GM21367 (cell line): ENCODE data around the gene CC2D1A.

Experiments used
- ATAC-seq: cut with Tn5 transposase; IDR thresholded peaks from one replicate; pipeline ENCODE4 v1.9.1; 2021; ENCODE audit not compliant: unreplicated experiment

The CC2D1A gene

GRCh38 chr19:13905634-13906520, at the start of gene CC2D1A, which contains the start of gene BRME1:
TSS of gene CC2D1A (plus strand) at chr19:13906201. CDS start at chr19:13906442, 241 bp downstream.
TSS of gene BRME1 (minus strand) at chr19:13906117. CDS start at chr19:13904892, 1,225 bp downstream.
- peak; percentile 79 for ATAC-seq

- ATAC-seq, result no peak
Observed at GRCh38 chr19:13856497-13856896, 49.5 kb upstream of the CC2D1A start.

GRCh38 chr19:13859361-13859880, 46.6 kb upstream of the CC2D1A start:
- no peak for ATAC-seq

DNA sequence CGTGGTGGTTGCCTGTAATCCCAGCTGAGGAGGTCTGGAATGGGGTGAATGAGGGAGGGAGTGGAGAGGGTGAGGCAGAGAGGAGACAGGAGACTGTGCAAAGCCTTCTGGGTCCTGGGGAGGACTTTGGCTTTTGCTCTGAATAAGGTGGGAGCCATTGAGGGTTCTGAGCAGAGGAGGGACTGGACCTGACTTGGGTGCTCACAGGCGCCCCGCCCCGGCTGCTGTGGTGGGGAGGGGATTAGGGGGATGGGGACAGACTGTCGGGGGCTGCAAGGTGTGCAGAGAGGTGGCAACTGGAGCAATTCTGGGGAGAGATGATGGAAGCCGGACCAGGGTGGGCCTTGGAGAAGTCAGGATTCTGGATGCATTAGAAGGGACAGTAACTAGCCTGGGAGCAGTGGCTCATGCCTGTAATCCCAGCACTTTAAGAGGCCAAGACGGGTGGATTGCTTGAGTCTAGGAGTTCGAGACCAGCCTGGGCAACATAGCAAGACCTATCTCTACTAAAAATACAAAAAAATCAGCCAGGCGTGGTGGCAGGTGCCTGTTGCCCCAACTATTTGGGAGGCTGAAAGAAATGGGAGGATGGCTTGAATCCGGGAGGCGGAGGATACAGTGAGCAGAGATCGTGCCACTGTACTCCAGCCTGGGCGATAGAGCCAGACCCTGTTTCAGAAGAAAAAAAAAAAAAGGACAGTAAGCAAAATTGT, 45.2 kb upstream of the CC2D1A start:
- no peak for ATAC-seq

DNA sequence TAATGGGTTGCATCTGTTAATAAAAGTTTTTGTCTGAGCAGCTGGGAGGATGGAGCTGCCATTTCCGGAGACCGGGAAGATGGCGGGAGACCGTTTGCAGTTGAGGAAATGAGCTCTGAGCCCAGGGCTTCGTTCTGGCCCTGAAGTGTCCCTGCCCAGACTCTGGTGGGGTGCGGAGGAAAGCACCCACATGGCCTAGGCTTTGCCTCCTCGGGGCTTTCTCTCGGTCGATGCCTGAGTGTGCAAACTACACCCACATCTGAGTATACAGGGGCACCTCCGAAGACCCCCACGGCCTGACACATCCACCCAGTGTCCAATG, 44.6 kb upstream of the CC2D1A start:
- peak; percentile 10 for ATAC-seq

GRCh38 chr19:13861714-13862531, 44.1 kb upstream of the CC2D1A start:
- peak; percentile 56 for ATAC-seq

DNA sequence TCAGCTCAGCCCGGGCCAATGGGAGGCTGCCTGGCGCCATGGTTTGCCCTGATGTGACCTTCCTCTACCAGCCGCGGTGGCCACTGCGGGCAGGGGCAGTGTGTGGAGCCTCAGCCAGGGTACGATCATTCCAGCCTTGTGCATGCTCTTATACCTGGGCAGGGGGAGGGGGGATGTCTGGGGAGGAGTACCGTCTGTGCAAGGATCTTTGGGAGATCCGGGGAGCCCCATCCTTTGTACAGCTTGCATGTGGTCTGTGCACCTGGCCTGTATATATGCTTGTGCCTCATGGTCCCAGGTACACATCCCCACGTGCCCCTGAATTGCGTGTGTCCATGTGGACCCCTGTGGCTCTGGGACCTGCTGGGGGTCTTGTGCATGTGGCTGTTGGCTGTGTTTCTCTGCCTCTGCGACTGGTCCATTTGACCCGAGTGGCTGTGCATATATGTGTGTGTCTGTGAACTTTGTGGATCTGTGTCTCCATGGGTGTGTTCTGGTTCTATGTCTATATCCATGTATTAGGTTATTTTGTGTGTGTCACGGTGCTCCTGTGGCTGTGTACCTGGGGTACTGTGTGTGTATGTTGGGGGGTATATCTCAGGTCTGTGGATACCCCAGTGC, 41.8 kb upstream of the CC2D1A start:
- no peak for ATAC-seq

- no peak for ATAC-seq
Observed at GRCh38 chr19:13864667-13865570, 41.1 kb upstream of the CC2D1A start.

- no peak for ATAC-seq
Observed at GRCh38 chr19:13865571-13866462, 40.2 kb upstream of the CC2D1A start.

DNA sequence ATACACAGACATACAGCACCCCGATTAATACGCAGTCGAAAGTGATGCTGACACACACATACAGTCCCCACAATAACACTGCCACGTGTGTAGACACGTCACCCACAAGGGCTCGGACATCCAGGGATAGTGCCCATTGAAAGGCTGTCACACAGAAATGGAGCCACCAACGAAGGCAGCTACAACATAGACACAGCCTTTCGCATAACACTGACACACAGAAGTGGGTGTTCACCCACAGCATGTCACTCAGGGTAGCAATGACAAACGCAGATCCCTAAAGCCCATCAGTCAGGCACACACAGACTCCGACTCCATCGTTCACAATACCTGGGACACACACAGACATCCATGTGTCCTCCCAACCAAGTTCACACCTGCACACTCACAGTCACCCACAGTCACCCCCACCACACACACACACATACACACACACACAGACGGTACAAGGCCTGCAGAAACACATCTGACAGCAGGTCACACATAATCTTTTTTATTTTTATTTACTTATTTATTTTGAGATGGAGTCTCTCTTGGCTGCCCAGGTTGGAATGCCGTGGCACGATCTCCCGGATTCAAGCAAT, 39.4 kb upstream of the CC2D1A start:
- no peak for ATAC-seq

GRCh38 chr19:13868663-13869062, 37.3 kb upstream of the CC2D1A start:
- no peak for ATAC-seq

DNA sequence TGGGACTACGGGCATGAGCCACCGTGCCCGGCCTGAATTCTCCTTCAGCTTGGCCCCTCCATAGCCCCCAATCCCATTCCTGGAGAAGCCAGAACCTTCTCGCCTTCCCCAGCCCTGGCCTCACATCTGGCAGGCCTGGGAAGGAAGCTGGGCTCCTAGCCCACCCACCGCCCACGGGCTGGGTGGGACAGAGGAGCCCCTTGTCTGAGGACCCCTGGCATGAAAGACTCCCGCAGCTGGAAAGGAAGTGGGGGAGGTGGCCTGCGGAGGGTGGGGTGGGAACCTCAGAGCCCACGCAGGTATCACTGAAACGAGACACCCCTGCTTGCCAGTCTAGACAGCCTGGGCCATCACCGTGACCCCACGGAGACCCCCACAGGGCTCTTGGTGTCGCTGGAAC, 36.7 kb upstream of the CC2D1A start:
- no peak for ATAC-seq

DNA sequence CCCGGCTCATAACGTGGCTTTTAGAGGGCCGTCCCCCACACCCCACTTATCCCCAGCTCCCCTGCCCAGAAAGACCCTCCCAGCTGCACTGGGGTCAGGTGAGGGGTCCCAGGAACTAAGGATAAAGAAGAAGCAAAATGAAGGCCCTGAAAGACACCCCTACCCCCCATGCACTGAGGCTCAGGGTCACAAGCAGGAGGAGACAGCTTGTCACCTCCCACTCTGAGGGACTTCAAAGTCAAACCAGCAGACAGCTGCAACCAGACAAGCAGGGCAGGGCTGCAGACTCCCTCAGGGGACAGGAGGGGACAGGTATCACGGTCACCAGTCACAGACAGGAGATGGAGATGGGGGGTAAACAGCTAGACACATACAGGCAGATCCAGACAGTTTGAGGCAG, 35.1 kb upstream of the CC2D1A start:
- ATAC-seq, result no peak

GRCh38 chr19:13872339-13872694, 33.7 kb upstream of the CC2D1A start:
- ATAC-seq, result no peak

DNA sequence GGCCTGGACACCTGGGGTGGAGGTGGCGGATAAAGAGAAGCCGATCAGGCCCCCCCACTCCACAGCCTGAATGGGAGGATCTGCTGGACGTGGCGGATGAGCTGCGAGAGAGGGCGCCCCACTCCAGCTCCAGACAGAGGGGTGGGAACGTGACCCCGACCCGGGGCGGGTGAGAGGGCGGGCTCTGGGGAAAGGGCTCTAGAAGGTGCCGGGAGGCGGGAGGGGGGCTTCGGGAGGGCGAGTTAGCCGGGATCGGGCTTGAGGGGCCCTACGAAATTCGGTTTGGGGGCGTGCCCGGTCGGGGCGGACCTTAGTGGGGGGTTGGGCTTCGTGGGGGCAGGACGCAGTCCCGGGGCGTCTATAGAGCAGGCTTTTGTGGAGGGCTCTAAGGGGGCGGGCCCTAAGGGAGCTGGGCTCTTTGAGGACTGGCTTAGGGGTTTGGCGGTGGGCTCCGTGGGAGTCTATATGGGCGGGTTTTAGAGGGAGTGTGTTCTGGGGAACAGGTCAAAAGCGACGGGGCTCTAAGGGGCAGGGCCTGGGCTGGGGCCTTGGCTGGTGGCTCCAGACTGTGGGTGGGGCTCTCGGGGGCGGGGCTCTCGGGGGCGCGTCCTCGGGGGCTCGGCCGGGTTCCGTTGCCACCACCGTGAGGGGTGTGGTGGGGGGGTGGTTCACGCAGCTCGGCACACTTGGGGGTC, 33.2 kb upstream of the CC2D1A start:
- no peak for ATAC-seq

- no peak for ATAC-seq
Observed at GRCh38 chr19:13873834-13874515, 32.0 kb upstream of the CC2D1A start.

GRCh38 chr19:13875824-13876223, 30.2 kb upstream of the CC2D1A start:
- no peak for ATAC-seq
